Activated naive CD4-positive, alpha-beta T cell treated with anti-CD3 and anti-CD28 coated beads, Interleukin-2, amount 50 U/mL, for 16 hours (primary cell): Measurements from ENCODE around the gene C22orf31.
"Not testable (repeated sequence)": the region's sequence is repeated elsewhere in the genome, so short reads cannot be mapped to it uniquely, and the experiment has no call there.

Experiments
- DNase-seq: peaks from one replicate; pipeline ENCODE4 v3.0.0-alpha.2; 2020

The C22orf31 gene

DNA sequence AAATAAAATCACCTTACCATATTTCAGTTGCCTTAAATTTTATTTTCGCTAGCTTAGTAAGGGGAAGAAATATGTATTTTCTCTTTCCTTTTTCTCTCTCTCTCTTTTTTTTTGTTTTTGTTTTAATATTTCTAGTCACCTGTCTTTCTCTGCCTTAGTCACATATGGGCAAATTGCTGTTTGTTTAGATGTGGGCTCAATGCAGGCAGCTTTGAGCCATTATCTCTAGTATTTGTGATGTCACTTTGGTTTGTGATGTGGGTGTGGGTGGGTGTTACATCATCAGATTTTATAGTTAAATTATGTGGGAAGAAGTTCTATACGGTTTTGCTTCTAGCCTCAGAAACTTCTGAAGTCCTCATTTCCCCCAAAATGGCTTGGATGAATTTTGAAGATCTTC, at the start of gene C22orf31:
C22orf31 (minus strand) TSS at position 59 of the 400 bp plus-strand sequence; CDS start at position 20, 39 bp downstream.
- DNase-seq, result no peak

DNA sequence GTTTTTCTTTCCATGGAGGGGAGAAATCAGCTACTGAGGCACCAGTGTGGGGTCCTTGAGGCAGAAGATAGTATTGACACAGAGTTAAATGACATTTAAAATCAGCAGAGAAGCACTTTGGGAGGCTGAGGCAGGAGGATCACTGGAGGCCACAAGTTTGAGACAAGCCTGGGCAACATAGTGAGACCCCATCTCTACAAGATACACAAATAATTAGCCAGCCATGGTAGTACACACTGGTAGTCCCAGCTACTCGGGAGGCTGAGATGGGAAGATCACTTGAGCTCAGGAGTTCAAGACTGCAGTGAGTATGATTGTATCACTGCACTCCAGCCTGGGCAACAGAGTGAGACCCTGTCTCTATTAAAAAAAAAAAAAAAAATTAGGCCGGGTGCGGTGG, 49.3 kb upstream of the C22orf31 start:
- DNase-seq, result no peak

- DNase-seq, result no peak
Measured at GRCh38 chr22:29109822-29110221, 48.2 kb upstream of the C22orf31 start.

DNA sequence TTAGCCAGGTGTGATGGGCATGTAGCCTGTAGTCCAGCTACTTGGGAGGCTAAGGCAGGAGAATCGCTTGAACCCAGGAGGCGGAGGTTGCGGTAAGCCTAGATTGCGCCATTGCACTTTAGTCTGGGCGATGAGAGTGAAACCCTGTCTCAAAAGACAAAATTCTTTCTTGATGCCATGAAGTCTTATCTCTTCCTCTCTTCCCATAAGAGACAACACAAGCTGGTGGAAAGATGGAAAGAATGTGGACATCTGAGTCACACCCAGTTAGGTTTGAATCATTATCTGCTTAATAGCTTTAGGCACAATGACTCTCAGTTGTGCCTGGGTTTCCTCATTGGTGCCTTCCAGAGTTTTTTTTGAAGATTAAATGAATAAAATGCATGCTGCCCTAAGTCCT, 46.5 kb upstream of the C22orf31 start:
- no peak for DNase-seq

- no peak for DNase-seq
Measured at GRCh38 chr22:29106839-29107238, 45.2 kb upstream of the C22orf31 start.

GRCh38 chr22:29105468-29105867, 43.8 kb upstream of the C22orf31 start:
- no peak for DNase-seq

DNA sequence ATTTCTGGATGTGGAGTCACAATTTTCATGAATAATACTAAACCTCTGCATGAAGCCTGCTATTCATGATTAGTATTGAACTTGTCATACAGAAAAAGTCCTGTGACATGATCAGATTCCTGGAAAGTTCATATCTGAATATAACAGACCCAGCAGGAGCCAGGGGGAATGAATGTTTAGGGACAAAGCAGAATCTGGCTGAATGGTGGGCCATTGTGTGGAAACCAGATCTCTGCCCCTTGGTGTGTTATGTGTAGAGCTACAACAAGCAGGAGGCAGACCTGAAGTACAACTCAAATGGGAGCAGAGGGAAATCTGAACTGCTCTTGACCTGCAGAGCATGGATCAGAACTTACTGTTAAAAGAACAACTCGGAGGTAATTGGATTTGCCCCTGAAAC, 41.5 kb upstream of the C22orf31 start:
- no peak for DNase-seq

- no peak for DNase-seq
Measured at GRCh38 chr22:29102300-29102699, 40.7 kb upstream of the C22orf31 start.

- DNase-seq, result no peak
Measured at GRCh38 chr22:29098296-29098695, 36.7 kb upstream of the C22orf31 start.

DNA sequence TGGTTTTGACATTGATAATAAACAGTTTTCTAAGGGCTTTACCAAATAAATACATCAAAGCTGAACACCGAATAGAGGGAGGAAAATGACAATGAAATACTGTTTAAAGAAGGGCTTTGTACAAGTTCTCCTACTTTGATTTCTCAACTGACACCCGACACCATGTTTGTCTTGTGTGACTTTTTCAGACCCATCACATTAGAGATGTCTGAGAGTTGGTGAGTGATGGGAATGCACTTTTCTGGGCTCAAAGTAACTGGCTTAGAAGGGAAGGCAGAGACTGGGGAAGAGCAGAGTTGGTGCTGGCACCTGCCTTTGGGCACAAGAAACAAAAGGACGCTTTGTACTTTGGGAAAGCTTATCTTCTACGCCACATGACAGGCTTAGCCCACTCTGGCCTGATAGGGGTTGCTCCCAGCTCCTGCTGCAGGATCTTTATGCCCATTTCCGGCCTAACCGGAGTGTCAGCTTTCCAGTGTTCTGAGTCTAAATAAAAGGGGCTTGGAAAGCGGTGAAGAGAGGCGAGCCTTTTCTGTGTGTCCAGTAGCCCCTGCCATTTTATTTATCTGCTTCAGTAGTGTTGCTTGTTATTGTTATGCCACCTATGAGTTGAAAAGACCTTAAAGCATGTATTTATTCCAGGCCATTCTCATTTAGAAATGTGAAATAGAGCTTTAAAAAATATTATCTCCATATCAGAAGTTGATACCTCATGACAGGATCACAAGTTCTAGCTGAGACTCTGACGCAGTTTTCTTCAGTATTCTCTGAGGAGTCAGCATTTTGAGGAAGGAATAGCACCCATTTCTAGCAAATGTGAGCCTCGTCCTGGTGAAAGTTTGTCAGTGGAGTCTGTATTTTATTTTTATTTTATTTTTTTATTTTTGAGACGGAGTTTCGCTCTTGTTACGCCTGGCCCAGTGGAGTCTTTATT, 35.4 kb upstream of the C22orf31 start:
- no peak for DNase-seq

DNA sequence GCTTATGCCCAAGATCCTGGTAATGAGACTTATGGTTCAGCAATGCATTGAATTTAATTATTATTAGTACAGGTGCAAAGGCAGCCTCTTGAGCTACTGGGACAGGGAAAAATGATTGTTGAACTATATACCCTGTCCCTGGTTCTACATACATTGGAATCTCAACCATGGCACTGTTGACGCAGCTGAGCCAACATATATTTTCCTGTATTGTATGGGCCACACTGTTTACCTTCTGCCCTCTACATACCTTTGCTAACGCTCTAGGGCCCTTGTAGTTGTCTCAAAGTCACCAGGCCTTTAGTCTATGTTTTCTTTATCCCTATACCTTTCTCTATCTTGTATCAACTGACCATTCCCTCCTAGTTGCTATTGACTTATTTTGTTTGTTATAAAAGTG, 33.8 kb upstream of the C22orf31 start:
- no peak for DNase-seq

DNA sequence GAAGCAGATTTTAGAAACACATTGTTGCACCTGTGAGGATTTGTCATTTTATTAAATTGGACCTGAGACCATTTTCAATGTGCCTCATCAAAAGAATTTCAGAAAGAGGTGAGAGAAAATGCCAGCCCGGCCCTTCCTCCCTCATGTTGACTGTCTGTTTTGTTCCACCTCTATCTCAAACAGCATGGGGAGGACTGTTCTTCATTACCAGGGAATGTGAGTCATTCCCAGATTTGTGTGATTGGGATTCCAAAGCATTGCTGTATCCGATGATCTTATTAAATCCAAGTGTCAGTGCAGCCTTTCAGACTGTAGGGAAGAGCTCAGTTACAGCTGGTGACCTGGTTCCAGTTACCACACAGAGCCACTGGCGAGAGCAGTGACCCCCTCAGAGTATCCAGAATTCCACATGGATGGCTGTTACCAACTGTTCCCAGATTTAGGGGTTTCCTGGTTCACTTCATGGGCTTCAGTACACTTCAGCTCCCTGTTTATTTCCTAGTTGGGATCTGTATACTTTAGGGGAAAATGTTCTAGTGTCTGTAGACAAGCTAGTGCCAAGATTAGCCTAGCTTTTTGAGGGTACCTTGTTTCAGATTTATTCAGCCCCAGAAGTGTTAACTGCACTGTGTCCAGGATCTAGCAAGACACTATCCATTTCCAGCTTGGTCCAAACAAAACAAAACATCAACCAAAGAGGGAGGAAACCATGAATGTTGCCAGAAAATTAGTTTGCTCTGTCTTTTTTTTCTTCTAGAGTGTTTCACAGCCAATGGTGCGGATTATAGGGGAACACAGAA, 32.1 kb upstream of the C22orf31 start:
- no peak for DNase-seq

GRCh38 chr22:29093030-29093429, 31.4 kb upstream of the C22orf31 start:
- no peak for DNase-seq

GRCh38 chr22:29092243-29092642, 30.6 kb upstream of the C22orf31 start:
- no peak for DNase-seq

GRCh38 chr22:29090039-29090438, 28.4 kb upstream of the C22orf31 start:
- DNase-seq, result no peak

- no peak for DNase-seq
Measured at GRCh38 chr22:29089507-29089906, 27.9 kb upstream of the C22orf31 start.

DNA sequence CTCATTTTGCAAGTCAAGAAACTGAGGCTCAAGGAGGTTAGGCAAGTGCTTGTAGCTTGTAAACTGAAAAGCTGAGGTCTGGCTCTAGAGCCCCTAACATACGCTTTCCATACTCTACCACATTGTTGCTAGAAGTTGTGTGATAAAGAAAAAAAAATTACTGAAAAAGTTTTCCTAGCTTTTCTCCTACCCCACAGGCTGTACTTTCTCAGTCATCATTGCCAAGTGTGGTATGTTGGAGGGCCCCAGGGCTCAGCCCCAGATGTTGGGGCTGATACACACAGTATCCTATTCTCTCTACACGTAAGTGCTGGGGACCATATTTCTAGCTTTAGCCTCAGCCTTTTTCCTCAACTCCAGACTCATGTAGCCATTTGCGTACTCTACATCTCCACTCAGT, 27.2 kb upstream of the C22orf31 start:
- DNase-seq, result no peak

- DNase-seq, result no peak
Measured at GRCh38 chr22:29087012-29087411, 25.4 kb upstream of the C22orf31 start.

- no peak for DNase-seq
Measured at GRCh38 chr22:29083933-29084591, 22.4 kb upstream of the C22orf31 start.

DNA sequence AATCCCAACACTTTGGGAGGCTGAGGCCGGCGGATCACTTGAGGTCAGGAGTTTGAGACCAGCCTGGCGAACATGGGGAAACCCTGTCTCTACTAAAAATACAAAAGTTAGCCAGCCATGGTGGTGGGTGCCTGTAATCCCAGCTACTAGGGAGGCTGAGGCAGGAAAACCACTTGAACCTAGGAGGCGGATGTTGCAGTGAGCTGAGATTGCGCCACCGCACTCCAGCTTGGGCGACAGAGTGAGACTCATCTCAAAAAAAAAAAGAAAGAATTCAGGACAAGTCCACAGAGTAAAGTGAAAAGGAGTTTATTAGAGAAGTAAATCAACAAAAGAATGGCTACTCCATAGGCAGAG, 21.9 kb upstream of the C22orf31 start:
- not testable (repeated sequence) for DNase-seq

- no peak for DNase-seq
Measured at GRCh38 chr22:29082826-29083545, 21.4 kb upstream of the C22orf31 start.

- DNase-seq, result no peak
Measured at GRCh38 chr22:29081517-29082236, 20.0 kb upstream of the C22orf31 start.
